ENCODE data around the gene ENPP7.

- TF ChIP-seq CTCF (IDR thresholded peaks at IDR 0.05 in 8 of 11, conservative IDR thresholded peaks at IDR 0.05 in 3 of 11) (no peak), POLR2A (IDR thresholded peaks at IDR 0.05) (no peak), POLR2AphosphoS5 (IDR thresholded peaks at IDR 0.05) (no peak)
Measured at GRCh38 chr17:79742951-79743476, 12.3 kb downstream of the ENPP7 start.

All from spleen (tissue), 7 donors.